OCI-LY1 (cell line): Measurements from ENCODE around the gene NAV2.

ENCODE experiments used
- CTCF ChIP-seq: fragments of 200-600 bp; sonication (generic), shearing (Covaris generic); IDR thresholded peaks from 2 replicates; pipeline ENCODE4 v1.5.1; 2017; ENCODE audit warnings: mild to moderate bottlenecking, antibody characterized with exemption, low read length, moderate library complexity, mixed read lengths
- EZH2 ChIP-seq: fragments of 200-600 bp; sonication (generic), shearing (Covaris generic); IDR thresholded peaks from 2 replicates; pipeline ENCODE4 v1.8.0; 2017; ENCODE audit warnings: borderline replicate concordance, mixed run types, mild to moderate bottlenecking, antibody characterized with exemption, low read length, moderate library complexity, mixed read lengths

GRCh38 chr11:19771463-19771862 is 58.8 kb downstream of the NAV2 start:
- no peak for TF ChIP-seq CTCF
- no peak for TF ChIP-seq EZH2
